Fibroblast of skin of abdomen (primary cell): ENCODE results near the gene RACK1. TPM values are rescaled to one million over a fixed set of nuclear protein-coding genes. Genes with fewer than 3 reads are reported as not detected.
"Not testable (repeated sequence)": the region's sequence is repeated elsewhere in the genome, so short reads cannot be mapped to it uniquely, and the experiment has no call there.

Experiments
- DNase-seq: peaks from one replicate; pipeline ENCODE4 v3.0.0-alpha.2; 2013
- polyA plus RNA-seq, 2 experiments: library from polyadenylated mRNA; unstranded; fragments of 120-200 nt; gene quantifications; one replicate each; pipeline ENCODE4 v1.2.1, GENCODE V29; 2013; ENCODE audit not compliant: insufficient read length in 2 of 2

RACK1 gene
- polyA plus RNA-seq (2013, experiment 1 of 2; ENCODE audit: insufficient read length), result 2,995 TPM
- 3,003 TPM for polyA plus RNA-seq (2013, experiment 2 of 2; ENCODE audit: insufficient read length)

DNA sequence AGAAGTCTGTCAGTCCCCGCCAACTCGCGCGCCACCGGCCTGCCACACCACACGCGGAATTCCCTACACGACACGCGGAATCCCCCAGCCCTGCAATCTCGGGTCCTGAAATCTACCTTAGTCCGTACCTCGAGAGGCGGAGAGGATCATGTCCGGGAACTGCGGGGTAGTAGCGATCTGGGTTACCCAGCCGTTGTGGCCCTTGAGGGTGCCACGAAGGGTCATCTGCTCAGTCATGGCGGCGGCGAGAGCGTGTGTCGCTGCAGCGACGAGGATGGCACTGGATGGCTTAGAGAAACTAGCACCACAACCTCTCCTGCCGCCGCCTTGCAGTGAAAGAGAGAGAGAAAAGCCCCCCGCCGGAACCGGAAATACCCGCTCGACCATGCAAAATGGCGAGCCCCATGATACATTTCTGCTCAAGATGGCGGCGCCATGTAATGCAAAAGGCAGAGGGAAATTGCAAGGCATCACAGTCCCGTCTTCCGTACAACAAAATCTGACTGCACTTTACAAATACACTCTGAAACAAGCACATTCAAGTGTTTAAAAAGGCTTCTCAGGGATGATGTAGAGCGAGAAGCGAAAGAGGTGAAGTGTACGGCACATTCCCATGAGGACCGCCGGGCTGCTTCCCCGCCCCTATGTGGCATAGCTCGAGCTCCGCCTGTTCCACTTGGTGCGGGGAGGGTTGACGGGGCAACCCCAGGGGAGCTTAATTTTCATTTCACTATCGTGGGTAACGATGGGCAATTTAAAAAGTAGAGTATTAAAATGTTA is at the start of gene RACK1:
Gene RACK1 (minus strand): TSS at position 343 of the 780 bp plus-strand sequence. CDS start 106 bp downstream, at position 237.
- peak; percentile 91 for DNase-seq

DNA sequence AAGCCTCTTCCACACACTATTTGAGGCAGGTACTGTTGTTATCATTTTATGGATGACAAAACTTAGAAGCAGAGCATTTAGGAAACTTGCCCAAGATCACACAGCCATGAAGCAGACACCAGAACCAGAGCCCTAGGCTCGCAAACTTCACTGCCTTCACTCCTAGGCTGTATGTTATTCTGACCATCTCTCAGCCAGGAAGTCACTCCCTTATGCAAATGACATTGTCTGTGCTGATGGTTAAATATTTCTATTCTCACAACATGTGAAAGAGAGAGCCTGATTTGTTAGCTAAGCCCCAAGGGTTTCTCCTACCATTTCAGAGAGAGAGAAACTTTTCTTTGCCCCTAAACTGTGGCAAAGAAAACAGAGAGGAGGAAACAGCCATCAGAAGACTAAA is 43.6 kb upstream of the RACK1 start:
- not testable (repeated sequence) for DNase-seq

DNA sequence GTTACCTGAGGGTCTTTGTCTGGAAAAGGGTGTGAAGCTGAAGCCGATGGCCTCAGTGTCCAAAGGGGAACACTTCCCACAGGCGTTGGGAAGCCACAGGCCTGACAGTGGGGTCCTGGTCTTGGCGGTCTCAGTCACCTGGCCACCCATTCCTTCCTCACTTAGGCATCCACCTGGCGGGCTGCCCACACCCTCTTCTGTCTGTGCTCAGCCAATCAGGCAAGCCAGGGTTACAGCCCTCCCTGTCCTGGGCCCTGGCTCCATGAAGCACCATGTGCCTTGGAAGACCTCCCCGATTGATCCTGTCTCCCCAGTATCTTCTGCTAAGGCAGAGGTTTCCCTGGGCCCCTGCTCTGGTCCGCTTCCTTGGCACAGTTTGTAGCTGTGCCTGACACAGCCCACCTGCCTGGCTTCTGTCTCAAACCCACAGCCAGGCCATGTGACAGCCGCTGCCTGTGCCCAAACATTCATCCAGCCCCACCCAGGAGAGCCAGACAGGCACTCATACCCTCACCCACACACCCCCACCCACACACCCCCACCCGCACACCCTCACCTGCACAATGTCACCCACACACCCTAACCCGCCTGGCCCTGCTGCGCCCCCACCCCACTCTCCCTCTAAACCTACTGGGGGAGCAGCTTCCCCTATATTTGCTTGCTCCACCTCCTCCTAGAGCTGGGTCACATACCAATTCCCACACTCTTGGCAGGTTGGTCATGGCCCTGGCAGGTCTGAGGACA is 42.4 kb upstream of the RACK1 start:
- not testable (repeated sequence) for DNase-seq

DNA sequence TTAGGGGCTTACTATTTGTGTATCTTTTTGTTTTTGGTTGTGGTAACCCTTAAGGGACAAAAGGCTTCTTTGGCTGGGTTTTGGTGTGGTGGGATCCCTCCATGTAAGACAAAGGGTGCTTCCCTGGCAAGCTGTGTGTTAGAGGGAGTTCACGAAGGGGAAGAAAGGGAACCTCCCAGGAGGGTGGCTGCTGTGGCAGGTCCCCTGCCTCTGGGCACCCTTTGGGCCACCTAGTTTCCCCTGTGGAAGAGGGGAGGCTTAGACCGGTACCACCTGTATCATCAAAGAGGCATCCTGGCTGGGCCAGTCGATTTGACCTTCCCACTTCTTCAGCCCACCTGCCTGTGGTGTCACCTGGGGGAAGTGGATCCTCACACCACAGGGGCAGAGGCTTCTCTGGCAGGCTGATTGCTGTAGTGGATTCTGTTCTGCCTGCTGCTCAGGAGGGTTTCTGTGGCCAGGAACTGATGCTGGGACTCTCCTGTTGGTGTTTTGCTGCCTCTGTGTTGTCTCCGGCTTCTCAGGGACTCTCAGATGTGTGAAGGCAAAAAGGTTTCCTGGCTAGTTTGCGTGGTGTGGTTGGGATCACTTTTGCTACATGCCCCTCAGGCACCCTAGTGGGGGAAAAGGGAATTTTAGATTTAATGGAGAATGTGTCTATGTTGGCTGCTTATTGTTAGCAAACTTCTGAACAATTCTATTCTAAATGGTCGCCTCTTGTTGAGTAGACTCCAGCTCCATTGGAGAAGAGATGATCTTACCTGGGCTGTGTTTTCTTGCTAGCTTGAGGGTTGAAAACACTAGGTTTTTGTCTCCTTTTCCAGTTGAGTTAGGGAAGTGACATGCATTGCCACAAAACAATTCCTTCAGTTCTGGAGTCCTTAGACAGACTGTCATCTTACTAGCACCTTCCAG is 40.4 kb upstream of the RACK1 start:
- not testable (repeated sequence) for DNase-seq

DNA sequence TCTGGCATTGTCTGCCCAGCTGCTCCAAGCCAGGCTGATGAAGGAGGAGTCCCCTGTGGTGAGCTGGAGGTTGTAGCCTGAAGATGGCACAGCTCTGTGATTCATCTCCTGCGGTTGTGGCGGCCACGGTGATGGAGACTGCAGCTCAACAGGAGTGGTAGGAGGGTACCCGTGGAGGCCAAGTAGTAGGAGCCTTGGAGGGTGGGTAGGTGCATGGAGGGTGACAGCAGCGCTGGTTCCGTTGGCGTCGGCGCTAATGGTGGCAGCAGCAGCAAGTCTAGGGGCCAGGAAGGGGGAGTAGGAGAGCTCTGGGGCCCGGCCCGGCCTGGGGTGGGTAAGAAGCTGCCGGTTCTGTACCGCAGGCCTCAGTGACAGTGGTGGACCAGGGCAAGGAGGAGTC is 39.6 kb upstream of the RACK1 start:
- DNase-seq, result no peak

DNA sequence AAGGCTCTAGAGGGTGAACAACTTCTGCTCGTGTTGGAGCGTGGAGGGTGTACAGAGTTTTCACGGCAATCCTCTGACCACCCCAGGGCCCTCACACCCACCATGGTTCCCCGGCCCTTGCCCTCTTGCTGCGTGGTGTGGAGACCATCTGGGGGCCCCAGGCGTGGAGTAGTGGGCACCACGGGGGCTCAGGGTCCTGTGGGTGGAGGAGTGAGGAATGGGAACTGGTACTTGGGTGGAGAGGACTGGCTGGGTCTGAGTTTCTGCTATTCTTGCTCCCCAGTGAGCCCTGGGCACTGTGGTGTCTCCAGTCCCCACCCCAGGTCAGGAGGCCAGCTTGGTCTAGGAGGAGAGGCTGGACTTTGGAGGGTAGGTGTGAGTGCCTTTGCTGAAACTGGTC is 39.2 kb upstream of the RACK1 start:
- DNase-seq, result no peak

DNA sequence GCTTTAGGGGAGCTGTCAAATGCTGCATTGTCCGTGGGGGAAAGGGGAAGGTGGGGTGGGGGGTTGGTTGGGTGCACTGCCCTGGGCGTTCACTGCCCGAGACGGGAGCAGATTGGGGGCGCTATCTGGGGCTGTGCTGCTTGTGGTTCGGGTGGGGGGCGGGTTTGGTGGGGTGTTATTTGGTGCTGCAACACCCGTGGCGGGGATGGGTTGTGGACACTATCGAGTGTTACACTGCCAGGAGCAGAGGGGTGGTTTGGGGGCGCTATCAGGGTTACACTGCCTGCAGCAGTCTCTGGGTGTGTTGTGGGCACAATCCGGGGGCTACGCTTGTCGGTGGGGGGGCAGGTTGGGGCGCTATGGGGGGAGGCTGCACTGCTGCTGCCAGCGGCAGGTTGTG is 38.7 kb upstream of the RACK1 start:
- not testable (repeated sequence) for DNase-seq

DNA sequence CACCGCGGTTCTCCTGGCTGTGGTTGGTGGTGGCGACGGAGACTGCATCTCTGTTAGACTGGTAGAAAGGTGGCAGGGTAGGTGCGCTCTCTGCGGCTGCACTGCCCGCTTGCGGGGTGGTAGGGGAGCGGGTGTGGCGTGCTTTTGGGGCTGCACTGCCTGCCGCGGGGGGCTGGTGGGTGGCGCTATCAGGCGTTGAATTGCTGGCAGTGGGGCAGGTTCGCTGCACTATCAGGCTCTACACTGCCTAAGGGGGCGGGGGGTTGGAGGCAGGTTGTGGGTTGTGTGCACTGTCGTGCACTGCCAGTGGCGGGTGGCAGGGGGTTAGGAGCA is 38.2 kb upstream of the RACK1 start:
- DNase-seq, result no peak

DNA sequence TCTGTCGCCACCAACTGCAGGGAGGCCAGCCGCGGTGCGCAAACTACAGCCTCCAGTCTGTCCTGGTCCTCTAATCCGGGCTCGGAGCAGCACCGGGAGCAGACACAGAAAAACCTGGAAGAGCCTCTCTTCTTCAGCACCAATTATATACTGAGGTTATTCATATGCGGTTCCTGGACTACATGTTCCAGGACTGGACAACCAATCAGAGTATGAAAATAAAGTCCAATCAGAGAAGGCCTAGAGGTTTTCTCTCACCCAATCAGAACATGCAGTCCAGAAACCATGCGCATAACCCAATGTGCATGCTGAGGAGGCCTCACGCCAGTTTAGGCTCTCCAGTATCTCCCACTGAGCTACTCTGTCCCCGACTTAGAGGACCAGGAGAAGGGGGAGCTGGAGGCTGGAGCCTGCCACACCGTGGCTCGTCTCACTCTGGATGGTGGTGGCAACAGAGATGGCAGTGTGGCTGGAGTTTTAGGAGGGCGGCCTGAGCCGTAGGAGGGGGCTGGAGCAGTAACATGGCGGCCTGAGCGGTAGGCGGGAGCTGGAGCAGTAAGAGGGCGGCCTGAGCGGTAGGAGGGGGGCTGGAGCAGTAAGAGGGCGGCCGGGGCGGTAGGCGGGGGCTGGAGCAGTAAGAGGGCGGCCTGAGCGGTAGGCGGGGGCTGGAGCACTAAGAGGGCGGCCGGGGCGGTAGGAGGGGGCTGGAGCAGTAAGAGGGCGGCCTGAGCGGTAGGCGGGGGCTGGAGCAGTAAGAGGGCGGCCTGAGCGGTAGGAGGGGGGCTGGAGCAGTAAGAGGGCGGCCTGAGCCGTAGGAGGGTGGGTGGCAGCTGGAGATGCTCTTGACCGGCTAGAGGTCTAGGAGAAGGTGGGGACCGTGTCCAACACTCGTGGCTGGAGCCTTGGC is 37.6 kb upstream of the RACK1 start:
- no peak for DNase-seq

DNA sequence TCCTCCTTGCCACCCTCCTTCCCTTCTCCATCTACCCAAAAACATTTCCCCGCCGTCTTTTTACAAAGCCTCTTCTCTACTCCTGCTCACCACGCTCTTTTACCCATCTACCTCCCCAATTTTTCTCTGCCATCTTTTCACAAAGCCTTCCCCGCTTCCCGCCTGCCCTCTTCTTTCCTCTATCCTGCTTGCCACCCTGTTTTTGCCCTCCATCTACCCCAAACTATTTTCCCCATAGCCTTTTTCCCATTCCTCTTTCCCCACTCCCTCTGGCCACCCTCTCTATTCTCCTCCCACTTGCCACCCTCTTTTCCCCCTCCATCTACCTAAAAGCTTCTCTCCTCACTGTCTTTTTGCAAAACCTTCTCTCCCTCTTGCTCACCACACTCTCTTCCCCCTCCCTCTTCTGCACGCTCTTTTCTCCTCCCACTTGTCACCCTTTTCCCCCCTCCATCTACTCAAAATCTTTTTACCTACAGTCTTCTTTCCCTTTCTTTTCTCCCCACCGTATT is 36.6 kb upstream of the RACK1 start:
- DNase-seq, result no peak

DNA sequence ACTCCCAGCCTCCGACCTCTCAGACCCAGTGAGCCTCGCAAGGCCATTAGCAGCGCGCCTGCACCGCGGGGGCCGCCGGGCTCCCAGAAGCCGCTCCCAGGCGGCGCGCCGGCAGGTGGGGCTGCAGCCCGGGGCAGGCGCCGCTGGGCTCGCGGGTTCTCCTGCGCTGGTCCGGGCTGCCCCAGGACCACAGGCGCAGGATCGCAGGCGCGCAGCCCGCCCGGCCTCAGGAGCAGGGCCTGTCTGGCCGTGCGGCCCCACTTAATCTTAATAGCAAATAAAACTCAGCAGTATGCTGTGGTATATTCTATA is 29.7 kb upstream of the RACK1 start:
- not testable (repeated sequence) for DNase-seq

DNA sequence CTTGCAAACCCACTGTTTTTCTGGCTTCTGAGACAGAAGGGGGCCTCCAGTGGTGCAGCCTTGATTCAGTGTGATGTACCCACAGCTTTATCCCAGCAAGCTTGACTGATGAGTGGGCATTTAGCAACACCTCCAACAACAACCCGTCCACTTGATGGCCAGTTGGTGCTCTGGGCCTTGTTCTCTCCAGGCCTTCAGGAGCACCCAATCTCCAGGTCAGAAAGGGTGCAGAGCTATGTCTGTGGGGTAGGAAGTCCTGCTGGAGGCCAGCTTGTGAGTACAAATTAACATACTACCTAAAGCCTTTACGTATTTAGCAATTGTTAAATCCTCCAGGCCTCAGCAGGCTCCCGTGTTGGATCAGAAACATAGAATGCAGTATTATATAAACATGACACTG is 27.4 kb upstream of the RACK1 start:
- DNase-seq, result no peak

DNA sequence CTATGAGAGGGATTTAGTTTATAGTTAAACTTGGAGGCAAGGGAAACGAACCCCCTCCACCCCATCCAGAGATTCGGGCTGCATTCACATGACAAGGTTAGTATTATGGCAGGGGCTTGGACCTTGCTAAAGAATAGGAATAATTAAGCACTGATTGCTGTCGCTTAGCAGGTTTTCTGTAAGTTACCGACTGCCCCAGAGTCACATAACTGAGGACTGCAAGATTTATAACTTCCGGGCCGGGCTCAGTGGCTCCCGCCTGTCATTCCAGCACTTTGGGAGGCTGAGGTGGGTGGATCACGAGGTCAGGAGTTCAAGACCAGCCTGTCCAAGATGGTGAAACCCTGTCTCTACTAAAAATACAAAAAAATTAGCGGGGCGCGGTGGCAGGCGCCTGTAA is 24.2 kb upstream of the RACK1 start:
- not testable (repeated sequence) for DNase-seq

DNA sequence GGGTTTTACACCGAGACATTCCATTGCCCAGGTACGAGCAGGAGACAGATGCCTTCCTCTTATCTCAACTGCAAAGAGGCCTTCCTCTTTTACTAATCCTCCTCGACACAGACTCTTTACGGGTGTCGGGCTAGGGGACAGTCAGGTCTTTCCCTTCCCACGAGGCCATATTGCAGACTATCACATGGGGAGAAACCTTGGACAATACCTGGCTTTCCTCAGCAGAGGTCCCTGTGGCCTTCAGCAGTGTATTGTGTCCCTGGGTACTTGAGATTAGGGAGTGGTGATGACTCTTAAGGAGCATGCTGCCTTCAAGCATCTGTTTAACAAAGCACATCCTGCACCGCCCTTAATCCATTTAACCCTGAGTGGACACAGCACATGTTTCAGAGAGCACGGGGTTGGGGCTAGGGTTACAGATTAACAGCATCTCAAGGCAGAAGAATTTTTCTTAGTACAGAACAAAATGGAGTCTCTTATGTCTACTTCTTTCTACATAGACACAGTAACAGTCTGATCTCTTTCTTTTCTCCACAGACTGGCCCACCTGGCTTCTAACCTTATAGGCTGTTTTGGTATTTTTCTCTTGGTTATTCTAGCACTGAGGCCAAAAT is 23.7 kb upstream of the RACK1 start:
- not testable (repeated sequence) for DNase-seq

DNA sequence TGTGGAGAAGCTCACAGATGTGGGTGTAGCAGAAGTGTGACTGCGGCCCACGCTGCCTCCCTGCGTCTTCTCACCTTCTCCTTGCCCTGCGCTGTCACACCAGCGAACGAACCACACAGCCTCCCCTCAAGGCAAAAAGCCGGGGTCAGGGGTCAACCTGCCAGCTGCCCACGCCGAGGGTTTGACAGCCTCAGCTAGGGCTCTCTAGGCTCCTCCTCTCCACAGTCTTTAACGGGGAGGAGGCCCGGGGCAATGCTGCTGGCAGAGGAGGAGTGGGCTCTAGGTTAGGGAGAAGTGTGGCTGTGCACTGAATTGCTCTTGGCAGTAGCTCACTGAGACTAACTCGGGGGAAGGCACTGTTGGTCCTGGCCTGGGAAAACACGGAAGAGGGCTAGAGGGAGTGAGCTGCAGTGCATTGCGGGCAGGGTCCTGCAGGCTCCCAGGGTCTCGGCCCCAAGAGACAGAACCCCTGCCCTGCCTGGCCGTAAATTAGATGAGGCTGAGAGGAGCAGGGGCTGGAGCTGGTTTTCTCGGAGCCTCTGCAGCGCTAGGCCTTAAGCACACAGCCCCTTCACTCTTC is 21.5 kb upstream of the RACK1 start:
- DNase-seq, result no peak

DNA sequence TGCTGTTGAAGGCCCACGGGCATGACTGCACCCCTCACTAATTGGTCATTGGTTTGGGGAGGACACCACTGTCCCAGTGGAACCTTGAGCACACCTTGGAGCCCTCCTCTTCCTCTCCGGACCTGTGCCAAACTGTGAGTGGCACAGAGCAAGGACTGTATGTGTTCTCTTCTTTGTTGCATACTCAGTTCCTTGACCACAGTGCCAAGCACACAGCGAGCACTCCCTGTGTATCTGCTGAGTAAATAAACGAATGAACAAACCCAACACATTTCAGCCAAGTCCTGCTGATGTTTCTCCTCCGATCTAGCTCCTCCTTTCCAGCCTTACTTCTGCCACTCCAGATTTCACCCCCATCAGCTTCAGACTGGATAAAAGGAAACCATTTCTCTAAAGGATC is 19.9 kb upstream of the RACK1 start:
- no peak for DNase-seq

DNA sequence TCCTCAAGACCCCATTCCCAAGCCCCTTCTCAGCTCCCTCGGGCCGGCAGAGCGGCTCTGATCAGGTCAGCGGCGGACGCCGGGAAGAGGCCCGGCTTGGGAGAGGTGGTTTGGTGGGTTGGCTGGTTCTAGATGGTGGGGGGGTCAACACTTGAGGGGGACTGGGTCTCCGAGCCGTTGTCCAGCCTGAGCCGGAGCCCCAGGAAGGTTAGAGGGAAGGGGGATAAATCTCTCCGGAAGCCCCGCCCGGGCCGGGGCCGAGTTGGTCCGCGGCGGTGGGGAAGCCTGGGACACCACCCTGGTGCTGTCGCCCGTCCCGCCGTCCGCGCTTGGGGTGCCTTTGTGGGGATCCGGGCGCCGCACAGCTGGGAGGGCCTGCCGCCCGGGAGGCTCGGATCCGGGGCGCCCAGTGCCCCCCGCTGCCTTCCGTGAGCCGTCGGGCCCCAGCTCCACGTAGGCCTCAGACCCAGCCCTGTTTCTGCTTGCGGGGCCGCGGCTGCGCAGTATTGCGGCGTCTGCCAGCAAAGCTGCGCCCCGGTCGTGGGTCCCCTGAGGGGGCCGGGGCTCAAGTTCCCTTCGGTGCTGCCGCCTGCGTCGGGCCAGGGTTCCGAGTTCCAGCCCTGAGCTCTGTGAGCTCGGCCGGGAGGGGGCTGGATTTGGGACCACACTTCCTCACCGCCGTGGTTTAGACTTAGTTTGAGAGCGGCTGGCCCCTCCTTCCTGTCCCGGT is 17.8 kb upstream of the RACK1 start:
- peak; percentile 73 for DNase-seq

DNA sequence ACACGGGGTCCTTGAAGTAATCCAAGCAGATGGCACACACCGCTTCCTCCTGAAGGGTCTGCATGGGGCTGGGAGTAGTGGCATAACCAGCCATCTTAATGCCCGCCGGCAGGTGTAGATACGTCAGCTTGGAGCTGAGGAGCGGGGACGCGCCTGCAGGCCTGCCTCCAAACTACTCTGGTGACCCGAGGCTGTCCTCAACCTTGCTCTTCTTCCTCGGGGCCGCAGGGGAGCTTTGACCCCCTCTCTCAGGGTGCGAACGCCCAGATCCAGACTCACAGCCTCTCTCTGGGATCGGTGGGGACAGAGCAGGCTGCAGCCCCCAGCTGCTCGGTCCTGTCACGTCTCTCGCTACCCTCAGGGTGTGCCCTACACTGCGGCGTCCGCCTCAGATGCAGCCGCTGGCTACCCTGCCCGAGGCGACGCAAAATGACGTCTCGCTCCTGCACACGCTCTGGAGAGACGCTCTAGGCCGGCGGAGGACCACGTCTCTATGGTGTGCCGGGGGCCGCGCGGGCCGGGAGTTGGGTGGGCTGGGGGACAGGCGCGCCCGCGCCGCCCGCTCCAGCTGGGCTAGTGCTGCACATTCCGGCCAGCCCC is 17.1 kb upstream of the RACK1 start, which contains the start of gene TRIM52:
Gene TRIM52 (minus strand): TSS at position 424 of the 600 bp plus-strand sequence. CDS start 330 bp downstream, at position 94.
- DNase-seq, result peak; percentile 90

DNA sequence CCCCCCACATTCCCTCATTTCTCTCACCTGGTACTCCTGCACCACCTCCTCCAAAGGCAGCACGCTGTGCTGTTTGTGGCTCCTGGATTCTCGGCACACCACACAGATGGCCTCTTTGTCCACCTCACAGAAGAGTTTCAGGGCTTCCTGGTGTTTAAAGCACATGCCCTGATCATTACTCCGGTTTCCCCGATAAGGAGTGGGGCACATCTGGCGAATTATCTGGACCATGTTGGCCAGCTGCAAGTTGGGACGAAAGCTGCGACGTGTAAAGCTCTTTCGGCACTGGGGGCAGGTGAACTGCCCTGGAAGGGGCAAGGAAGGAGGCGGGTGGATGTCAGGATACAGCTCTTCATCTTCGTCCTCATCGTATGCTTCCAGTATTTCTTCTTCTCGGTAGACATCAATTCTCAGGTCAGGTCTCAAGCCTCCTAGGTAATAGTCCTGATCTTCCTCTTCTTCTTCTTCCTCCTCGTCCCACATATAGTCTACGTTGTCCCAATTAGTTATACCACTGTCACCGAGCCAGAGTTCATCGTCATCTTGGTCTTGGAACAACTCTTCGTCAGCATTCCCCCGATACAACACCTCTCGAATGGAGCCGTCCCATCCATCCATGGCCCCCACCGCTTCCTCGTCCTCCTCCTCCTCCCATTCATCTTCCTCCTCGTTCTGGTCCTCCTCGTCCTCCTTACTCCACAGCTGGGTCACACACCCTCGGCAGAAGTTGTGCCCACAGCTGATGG is 16.4 kb upstream of the RACK1 start:
- DNase-seq, result no peak
